GM12875 (cell line): ENCODE data around the gene RAB6C.
A peak's percentile ranks its signal among the peaks of the same experiment; 100 is the strongest.
"Not testable (repeated sequence)": the region's sequence is repeated elsewhere in the genome, so short reads cannot be mapped to it uniquely, and the experiment has no call there.

Experiments
- H3K4me3 ChIP-seq: one replicate; pipeline ENCODE4 v1.5.1; 2011; ENCODE audit warnings: low read depth, low read length, control low read depth
- TF ChIP-seq, protein P1 (sequence below): IDR thresholded peaks from 2 replicates; pipeline ENCODE4 v1.5.1; 2011; ENCODE audit warnings: low read depth, mild to moderate bottlenecking, control low read depth, inconsistent platforms, low read length, moderate library complexity, borderline replicate concordance; ENCODE audit not compliant: insufficient read depth

Gene RAB6C

DNA sequence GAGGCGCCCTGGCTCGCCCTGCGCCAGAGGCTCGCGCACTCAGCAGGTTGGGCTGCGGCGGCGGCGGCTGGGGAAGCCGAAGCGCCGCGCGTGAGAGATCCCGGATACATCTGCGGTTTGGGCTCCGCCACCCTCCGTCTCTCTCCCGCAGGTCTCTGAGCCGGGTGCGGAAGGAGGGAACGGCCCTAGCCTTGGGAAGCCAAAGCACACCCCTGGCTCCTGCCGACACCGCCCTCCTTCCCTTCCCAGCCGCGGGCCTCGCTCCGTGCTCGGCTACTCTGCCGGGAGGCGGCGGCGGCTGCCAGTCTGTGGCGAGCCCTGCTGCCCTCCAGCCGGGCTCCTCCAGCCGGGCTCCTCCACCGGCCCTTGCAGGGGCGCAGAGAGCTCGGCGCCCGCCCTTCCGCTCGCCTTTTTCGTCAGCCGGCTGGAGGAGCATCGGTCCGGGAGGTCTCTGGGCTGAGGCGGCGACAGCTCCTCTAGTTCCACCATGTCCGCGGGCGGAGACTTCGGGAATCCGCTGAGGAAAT lies at the start of gene RAB6C:
Gene RAB6C, plus strand, starts transcription at position 38 of the 527 bp plus-strand sequence. Its CDS starts 450 bp downstream, at position 488.
- not testable (repeated sequence) for H3K4me3 ChIP-seq

DNA sequence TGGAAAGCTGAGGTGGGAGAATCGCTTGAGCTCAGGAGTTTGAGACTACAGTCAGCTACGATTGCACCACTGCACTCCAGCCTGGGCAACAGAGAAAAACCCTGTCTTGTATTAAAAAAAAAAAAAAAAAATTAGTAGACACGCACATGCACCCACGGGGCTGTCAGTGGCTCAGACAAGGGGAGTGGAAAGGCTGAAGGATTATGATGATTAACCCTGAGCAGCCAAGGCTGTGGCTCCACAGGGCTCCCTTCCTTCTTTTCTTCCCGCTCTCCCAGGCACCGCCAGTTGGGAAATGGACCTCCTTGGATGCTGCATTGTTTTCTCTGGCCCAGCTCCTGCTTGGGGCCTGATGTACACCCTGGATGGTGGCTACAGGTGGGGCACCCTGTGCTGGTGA lies 49.0 kb upstream of the RAB6C start:
- H3K4me3 ChIP-seq = no peak overlapping the region
- TF ChIP-seq, protein P1, sequence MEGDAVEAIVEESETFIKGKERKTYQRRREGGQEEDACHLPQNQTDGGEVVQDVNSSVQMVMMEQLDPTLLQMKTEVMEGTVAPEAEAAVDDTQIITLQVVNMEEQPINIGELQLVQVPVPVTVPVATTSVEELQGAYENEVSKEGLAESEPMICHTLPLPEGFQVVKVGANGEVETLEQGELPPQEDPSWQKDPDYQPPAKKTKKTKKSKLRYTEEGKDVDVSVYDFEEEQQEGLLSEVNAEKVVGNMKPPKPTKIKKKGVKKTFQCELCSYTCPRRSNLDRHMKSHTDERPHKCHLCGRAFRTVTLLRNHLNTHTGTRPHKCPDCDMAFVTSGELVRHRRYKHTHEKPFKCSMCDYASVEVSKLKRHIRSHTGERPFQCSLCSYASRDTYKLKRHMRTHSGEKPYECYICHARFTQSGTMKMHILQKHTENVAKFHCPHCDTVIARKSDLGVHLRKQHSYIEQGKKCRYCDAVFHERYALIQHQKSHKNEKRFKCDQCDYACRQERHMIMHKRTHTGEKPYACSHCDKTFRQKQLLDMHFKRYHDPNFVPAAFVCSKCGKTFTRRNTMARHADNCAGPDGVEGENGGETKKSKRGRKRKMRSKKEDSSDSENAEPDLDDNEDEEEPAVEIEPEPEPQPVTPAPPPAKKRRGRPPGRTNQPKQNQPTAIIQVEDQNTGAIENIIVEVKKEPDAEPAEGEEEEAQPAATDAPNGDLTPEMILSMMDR = no peak

DNA sequence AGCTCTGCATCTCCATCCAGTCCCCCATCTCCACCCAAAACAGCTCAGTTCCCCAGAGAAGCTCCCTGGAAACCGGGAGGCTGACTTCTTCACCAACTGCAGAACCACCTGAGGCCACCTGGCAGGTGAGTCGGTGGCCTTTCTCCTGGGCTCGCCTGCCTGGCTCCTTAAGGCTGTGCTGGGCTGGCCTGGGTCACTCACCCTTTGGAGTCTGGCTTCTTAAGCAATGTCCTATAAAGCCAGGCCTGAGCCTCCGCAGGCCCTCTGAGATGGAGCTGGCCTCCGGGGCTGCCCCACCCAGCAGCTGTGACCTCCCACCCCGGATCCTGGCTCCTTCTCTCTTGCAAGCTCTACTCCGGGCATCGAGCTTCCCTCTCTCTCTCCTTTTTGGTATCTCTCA lies 46.1 kb upstream of the RAB6C start:
- H3K4me3 ChIP-seq = not testable (repeated sequence)

DNA sequence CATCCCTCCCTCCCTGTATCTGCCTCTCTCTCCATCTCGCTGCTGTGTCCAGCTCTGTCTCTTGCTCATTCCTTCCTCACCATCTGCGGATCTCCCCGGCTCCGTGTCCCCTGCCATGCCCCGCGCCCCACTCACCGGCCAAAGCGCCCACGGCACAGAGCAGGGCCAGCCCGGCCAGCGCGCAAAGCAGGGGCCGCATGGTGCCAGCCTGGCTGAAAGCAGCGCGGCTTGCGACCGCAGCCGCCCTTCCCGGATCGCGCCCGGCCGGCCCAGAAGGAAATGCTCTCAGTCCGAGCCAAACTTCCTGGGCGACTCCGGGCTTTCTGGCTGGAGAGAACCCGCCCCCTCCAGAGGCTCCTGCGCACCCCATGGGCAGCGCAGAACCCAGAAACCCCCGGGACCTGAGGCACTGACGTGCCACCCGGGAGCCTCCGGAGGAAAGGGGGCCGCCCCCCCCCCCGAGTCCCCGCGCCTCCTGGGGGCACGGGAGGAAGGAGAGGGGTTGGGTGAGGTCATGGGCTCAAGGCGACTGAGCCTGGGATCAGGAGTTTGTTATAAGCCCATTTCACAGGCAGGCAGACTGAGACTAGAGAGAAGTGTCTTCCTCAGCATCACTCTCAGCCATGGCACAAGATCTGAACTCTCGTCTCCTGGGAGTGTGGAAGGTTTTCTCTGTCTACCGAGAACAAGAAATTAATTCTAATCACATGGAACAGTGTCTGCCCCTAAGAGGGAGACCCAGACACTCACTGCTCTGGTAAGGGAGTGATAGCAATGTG lies 45.2 kb upstream of the RAB6C start:
- TF ChIP-seq, protein P1 = no peak
- H3K4me3 ChIP-seq = no peak overlapping the region

DNA sequence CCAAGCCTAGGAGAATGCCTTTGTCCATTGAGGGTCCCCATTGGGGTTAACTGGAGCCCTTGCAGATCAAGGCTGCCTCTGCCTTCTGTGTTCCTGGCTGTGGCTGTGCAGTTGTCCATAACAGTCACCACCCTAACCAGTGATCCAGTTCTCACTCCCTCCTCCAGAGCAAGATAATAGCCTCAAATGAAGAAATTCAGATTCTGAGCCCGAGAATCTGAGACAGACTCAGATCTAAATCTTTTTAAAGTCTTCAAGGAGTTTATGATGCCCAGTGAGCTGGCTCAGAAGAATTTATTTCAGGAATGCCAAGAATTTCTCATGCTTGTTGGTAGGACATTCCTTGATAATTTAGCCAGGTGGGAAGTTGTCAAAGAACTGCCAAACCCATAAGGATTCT lies 44.3 kb upstream of the RAB6C start:
- TF ChIP-seq, protein P1 = no peak
- H3K4me3 ChIP-seq = no peak overlapping the region

DNA sequence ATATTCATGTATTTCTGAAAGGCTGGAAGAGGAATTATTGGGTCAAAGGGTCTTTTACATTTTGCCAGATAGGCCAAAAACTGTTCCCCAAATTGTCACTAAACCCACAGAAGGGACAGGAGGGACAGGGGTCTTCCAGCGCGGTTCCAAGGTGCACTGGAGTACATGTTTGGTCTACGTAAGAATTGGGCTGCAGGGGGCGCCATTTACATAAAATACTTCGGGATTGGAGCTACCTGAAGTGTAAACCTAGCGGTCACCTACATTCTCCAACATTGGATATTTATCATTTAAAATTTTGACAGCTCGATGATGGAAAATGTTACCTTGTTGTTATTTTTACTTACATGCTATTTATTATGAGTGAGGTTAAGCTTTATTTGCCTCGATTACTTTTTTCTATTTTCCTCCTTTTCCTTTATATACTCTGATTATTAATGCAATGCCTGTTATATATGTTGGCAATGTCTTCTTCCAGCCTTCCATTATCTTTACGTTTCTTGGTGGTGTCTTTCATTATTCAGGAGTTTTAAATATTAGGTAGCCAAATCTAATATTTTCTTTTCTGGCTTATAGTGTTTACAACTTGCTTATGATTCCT lies 43.0 kb upstream of the RAB6C start:
- TF ChIP-seq, protein P1 = peak; percentile 60; the same call in 1 of the 2 replicates
- no peak overlapping the region for H3K4me3 ChIP-seq

DNA sequence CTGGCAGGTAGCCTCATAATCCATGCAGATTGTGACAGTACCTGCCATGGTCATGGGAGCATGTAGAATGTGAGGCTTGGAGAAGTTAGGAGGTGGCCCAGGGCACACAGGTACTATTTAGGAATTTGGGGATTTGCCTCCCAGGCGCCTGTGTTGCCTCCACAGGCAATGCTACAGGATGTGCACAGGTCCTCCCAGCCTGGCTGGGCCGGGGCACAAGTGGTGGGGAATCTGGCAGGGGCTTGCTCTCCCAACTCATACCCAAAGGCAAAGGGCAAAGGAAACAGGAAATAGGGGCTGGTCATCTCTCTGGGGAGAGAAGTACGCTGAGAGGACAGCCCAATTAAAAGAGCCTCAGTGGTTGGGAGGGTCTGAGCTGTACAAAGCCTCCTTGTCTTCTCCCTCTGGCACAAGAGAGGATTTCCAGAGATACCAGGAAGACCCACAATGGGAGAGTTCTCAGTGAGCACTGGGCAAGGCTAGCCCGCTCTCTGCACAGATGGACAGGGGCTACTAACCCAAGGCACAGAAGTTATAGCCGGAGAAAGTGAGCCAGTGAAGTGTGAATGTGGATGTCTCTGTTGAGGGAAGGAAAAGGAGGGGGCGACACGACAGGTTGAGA lies 40.5 kb upstream of the RAB6C start:
- not testable (repeated sequence) for H3K4me3 ChIP-seq

DNA sequence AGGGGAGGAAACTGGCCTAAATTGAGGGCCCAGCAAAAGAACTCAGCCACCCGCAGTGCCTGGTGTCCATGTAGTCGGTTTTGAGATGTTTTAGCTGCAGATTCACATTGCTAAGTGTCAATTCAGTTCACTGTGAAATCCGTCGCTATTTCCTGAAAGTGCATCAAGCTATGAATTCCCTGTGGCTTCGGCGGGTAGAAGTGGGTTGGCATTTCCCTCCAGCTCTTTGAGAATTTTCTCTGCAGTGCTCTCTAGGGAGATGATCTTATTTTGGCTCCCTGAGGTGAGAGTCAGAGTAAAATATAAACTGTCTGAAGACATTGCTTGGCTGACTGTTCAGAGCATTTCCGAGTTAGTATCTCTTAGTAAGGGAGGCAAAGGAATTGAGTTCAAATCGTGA lies 36.0 kb upstream of the RAB6C start:
- not testable (repeated sequence) for H3K4me3 ChIP-seq

DNA sequence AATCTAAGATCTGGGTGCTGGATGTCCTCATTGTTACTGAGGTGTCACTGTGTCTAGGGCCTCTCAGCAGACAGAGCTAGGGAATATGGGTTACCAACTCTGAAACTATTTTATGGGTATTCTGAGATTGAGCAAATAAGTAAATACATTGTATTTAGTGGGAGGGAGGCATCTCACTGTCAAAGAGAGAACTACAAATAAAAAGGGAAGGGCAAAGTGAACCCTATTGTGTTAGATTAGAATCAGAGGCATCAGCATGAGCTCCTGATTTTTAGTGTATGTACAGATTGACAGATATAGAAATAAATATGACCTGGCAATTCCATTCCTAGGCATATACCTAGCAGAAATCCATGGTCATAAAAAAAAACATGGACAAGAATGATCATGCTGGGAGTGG lies 33.9 kb upstream of the RAB6C start:
- TF ChIP-seq, protein P1 = no peak
- no peak overlapping the region for H3K4me3 ChIP-seq

DNA sequence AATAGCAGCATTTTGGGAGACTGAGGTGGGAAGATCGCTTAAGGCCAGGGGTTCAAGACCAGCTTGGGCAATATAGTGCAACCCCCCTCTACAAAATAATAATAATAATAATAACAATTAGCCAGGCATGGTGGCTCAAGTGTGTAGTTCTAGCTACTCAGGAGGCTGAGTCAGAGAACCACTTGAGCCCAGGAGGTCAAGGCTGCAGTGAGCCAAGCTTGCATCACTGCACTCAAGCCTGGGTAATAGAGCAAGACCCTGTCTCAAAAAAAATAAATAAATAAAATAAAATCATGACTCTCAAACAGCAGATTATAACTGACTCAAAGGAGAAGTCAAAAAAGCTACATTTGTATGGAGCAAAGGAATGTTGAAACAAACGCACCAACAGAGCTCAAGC lies 31.8 kb upstream of the RAB6C start:
- H3K4me3 ChIP-seq = not testable (repeated sequence)

DNA sequence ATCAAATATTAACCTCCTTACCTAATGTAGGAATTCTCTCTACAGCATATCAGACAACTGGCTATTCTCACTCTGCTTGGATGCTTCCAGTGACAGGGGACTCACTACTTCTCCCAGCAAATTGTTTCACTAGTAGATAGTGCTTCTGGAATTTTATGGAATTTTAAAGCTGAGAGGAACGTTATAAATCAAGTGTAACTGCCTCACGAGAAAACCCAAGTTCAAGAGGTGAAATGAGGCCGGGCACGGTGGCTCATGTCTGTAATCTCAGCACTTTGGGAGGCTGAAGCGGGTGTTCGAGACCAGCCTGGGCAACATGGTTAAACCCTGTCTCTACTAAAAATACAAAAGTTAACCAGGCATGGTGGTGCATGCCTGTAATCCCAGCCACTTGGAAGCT lies 23.3 kb upstream of the RAB6C start:
- not testable (repeated sequence) for H3K4me3 ChIP-seq
